Measurements from ENCODE around the gene SUPV3L1.
"Not testable (repeated sequence)": the region's sequence is repeated elsewhere in the genome, so short reads cannot be mapped to it uniquely, and the experiment has no call there.

The SUPV3L1 gene

GRCh38 chr10:69232252-69232651 lies 52.2 kb downstream of the SUPV3L1 start:
- DNase-seq, result no peak

GRCh38 chr10:69232736-69233480 lies 52.9 kb downstream of the SUPV3L1 start:
- DNase-seq, result no peak

GRCh38 chr10:69234447-69234846 lies 54.4 kb downstream of the SUPV3L1 start:
- DNase-seq, result no peak

GRCh38 chr10:69237528-69238159 lies 57.6 kb downstream of the SUPV3L1 start:
- peak; percentile 81 to 85 for DNase-seq

GRCh38 chr10:69239136-69239535 lies 59.1 kb downstream of the SUPV3L1 start:
- no peak for DNase-seq

GRCh38 chr10:69239816-69240434 lies 59.9 kb downstream of the SUPV3L1 start:
- DNase-seq, result peak; percentile 42 to 50

- DNase-seq, result no peak
These were observed 60.4 kb downstream of the SUPV3L1 start for GRCh38 chr10:69240455-69240854.

- DNase-seq, result no peak
These were observed 61.5 kb downstream of the SUPV3L1 start for GRCh38 chr10:69241575-69241974.

GRCh38 chr10:69242040-69242851 lies 62.2 kb downstream of the SUPV3L1 start:
- no peak for DNase-seq

GRCh38 chr10:69242852-69243212 lies 62.8 kb downstream of the SUPV3L1 start:
- DNase-seq, result no peak

- no peak for DNase-seq
These were observed 63.8 kb downstream of the SUPV3L1 start for GRCh38 chr10:69243817-69244216.

GRCh38 chr10:69246036-69246435 lies 66.0 kb downstream of the SUPV3L1 start:
- DNase-seq, result no peak

- DNase-seq, result no peak
These were observed 66.7 kb downstream of the SUPV3L1 start for GRCh38 chr10:69246581-69247312.

- DNase-seq, result no peak
These were observed 67.3 kb downstream of the SUPV3L1 start for GRCh38 chr10:69247313-69247710.

GRCh38 chr10:69248117-69248730 lies 68.2 kb downstream of the SUPV3L1 start:
- no peak for DNase-seq

GRCh38 chr10:69250041-69250440 lies 70.0 kb downstream of the SUPV3L1 start:
- DNase-seq, result no peak

- not testable (repeated sequence) for DNase-seq
These were observed 71.4 kb downstream of the SUPV3L1 start for GRCh38 chr10:69251417-69251816.

- no peak for DNase-seq
These were observed 73.1 kb downstream of the SUPV3L1 start for GRCh38 chr10:69253171-69253570.

GRCh38 chr10:69254877-69255276 lies 74.8 kb downstream of the SUPV3L1 start:
- no peak for DNase-seq

Measured in inflammatory macrophage (primary cell).